ENCODE measurements around the gene ARHGEF37.

GRCh38 chr5:149614034-149614907, 33.0 kb downstream of the ARHGEF37 start:
- no peak for TF ChIP-seq POLR2A (IDR thresholded peaks at IDR 0.05)
- no peak for TF ChIP-seq POLR2AphosphoS5 (IDR thresholded peaks at IDR 0.05)
- TF ChIP-seq CTCF (IDR thresholded peaks at IDR 0.05): no peak
